HCT116 (cell line): Measurements from ENCODE around the gene NPL. TPM values are rescaled to one million over a fixed set of nuclear protein-coding genes. Genes with fewer than 3 reads are reported as not detected.

Experiments used
- ATAC-seq: fragments of 200-7000 bp; cut with Tn5 transposase; 2 replicates; pipeline ENCODE4 v1.9.1; 2020; ENCODE audit warnings: mild to moderate bottlenecking, moderate library complexity
- BruUV-seq: library from RNA; stranded (reverse); fragments of 400-500 nt; replicated peaks from 2 replicates; lab custom pipeline; 2021; lab: Mats Ljungman, UMichigan
- CTCF ChIA-PET: fragments of 300-600 bp; sonication (Branson Sonifier 250); formaldehyde crosslinking; loops from one replicate; lab custom pipeline; 2021; ENCODE audit warnings: antibody characterized with exemption; lab: Charles Lee
- POLR2A ChIA-PET: fragments of 300-600, 350-600 bp; sonication (Branson Sonifier 250); formaldehyde crosslinking; loops from one replicate; lab custom pipeline; 2021; ENCODE audit warnings: antibody characterized with exemption; lab: Charles Lee
- RAD21 ChIA-PET, 2 experiments: fragments of 300-600 bp; sonication (Branson Sonifier 250); formaldehyde crosslinking; loops; one replicate each; lab custom pipeline; 2023; ENCODE audit warnings: low total read pairs in 2 of 2; ENCODE audit not compliant: uncharacterized antibody in 2 of 2, unreplicated experiment in 2 of 2, low non-redundant PET in 1 of 2; lab: Charles Lee
- DNase-seq: peaks from one replicate; pipeline ENCODE4 v3.0.0-alpha.2; 2010; ENCODE audit warnings: low read depth, low spot score
- H2AFZ ChIP-seq: fragments of 200-600 bp; shearing (Covaris generic), sonication (generic); 2 replicates; pipeline ENCODE4 v1.6.1; 2017; ENCODE audit warnings: low read depth, mixed run types, mixed read lengths, antibody characterized with exemption, low read length; ENCODE audit not compliant: poor library complexity, severe bottlenecking
- H3K27ac ChIP-seq: 2 replicates; pipeline ENCODE4 v1.5.1; 2012; ENCODE audit warnings: low read depth, low read length
- H3K27me3 ChIP-seq: fragments of 200-600 bp; sonication (generic); 2 replicates; pipeline ENCODE4 v1.6.1; 2016; ENCODE audit warnings: mixed run types, low read length, mixed read lengths; ENCODE audit not compliant: insufficient read depth
- H3K36me3 ChIP-seq, 2 experiments: fragments of 200-500 bp in 1 of 2; fragments of 200-600 bp in 1 of 2; sonication (Bioruptor generic) in 1 of 2; sonication (generic) in 1 of 2; 2 replicates each; pipeline versions ENCODE4 v1.5.1 to v1.6.1; 2014 to 2016; ENCODE audit warnings: low read length in 2 of 2, inconsistent platforms in 1 of 2, mixed read lengths in 1 of 2, mixed run types in 1 of 2; ENCODE audit not compliant: insufficient read depth in 2 of 2, control insufficient read depth in 1 of 2
- H3K4me1 ChIP-seq, 2 experiments: fragments of 200-600 bp in 1 of 2; sonication (generic) in 1 of 2; 2 replicates each; pipeline versions ENCODE4 v1.5.1 to v1.6.1; 2012 to 2017; ENCODE audit warnings: low read length in 2 of 2, inconsistent platforms in 1 of 2, mild to moderate bottlenecking in 1 of 2, mixed read lengths in 1 of 2, mixed run types in 1 of 2, moderate library complexity in 1 of 2; ENCODE audit not compliant: insufficient read depth in 2 of 2, control insufficient read depth in 1 of 2
- H3K4me2 ChIP-seq: fragments of 200-600 bp; sonication (generic); 2 replicates; pipeline ENCODE4 v1.6.1; 2017; ENCODE audit warnings: mixed run types, low read length, mixed read lengths
- H3K4me3 ChIP-seq, 2 experiments: fragments of 200-600 bp in 1 of 2; sonication (generic) in 1 of 2; replicated peaks in 1 of 2; 2 replicates each; pipeline ENCODE4 v1.5.1; 2011 to 2016; ENCODE audit warnings: low read length in 2 of 2, control low read depth in 1 of 2, low read depth in 1 of 2, mild to moderate bottlenecking in 1 of 2, mixed read lengths in 1 of 2, mixed run types in 1 of 2
- H3K79me2 ChIP-seq: fragments of 200-600 bp; sonication (generic); 2 replicates; pipeline ENCODE4 v1.6.1; 2017; ENCODE audit warnings: mild to moderate bottlenecking, mixed run types, low read length, moderate library complexity, mixed read lengths; ENCODE audit not compliant: insufficient read depth
- H3K9ac ChIP-seq: fragments of 200-600 bp; sonication (generic); 2 replicates; pipeline ENCODE4 v1.6.1; 2016; ENCODE audit warnings: low read length, mixed read lengths
- H3K9me2 ChIP-seq: fragments of 200-600 bp; sonication (generic), shearing (Covaris generic); 2 replicates; pipeline ENCODE4 v1.6.1; 2017; ENCODE audit warnings: mixed run types, mild to moderate bottlenecking, moderate library complexity; ENCODE audit not compliant: insufficient read depth
- H3K9me3 ChIP-seq, 2 experiments: fragments of 200-500 bp in 1 of 2; fragments of 200-600 bp in 1 of 2; sonication (Bioruptor generic) in 1 of 2; sonication (generic) in 1 of 2; 2 replicates each; pipeline ENCODE4 v1.6.1; 2014 to 2017; ENCODE audit warnings: low read length in 2 of 2, mixed read lengths in 2 of 2, inconsistent platforms in 1 of 2, low read depth in 1 of 2, mild to moderate bottlenecking in 1 of 2, mixed run types in 1 of 2, moderate library complexity in 1 of 2; ENCODE audit not compliant: control insufficient read depth in 1 of 2, insufficient read depth in 1 of 2
- H4K20me1 ChIP-seq: fragments of 200-600 bp; sonication (generic), shearing (Covaris generic); 2 replicates; pipeline ENCODE4 v1.6.1; 2017; ENCODE audit warnings: mixed run types, mild to moderate bottlenecking, moderate library complexity; ENCODE audit not compliant: insufficient read depth
- CTCF ChIP-seq, 3 experiments: fragments of 200-600 bp in 1 of 3; sonication (generic) in 1 of 3; IDR thresholded peaks in 2 of 3; conservative IDR thresholded peaks in 1 of 3; 2 replicates each; pipeline ENCODE4 v1.5.1; 2012 to 2017; ENCODE audit warnings: low read depth in 2 of 3, low read length in 2 of 3, antibody characterized with exemption in 1 of 3, borderline replicate concordance in 1 of 3, control low read depth in 1 of 3, mild to moderate bottlenecking in 1 of 3, mixed read lengths in 1 of 3, mixed run types in 1 of 3, moderate library complexity in 1 of 3; ENCODE audit not compliant: insufficient read depth in 1 of 3
- EGR1 ChIP-seq: IDR thresholded peaks from 2 replicates; pipeline ENCODE4 v1.6.1; 2012; ENCODE audit warnings: low read depth
- ELF1 ChIP-seq: IDR thresholded peaks from 2 replicates; pipeline ENCODE4 v1.6.1; 2012; ENCODE audit warnings: low read depth, borderline replicate concordance
- MAX ChIP-seq: IDR thresholded peaks from 2 replicates; pipeline ENCODE4 v1.6.1; 2012
- POLR2A ChIP-seq: IDR thresholded peaks from 2 replicates; pipeline ENCODE4 v1.7.0; 2011; ENCODE audit warnings: borderline replicate concordance; ENCODE audit not compliant: insufficient read depth, insufficient read length; ENCODE audit errors: extremely low read depth
- RAD21 ChIP-seq: IDR thresholded peaks from 2 replicates; pipeline ENCODE4 v1.6.1; 2012; ENCODE audit warnings: low read depth, mild to moderate bottlenecking
- REST ChIP-seq: IDR thresholded peaks from 2 replicates; pipeline ENCODE4 v1.6.1; 2012; ENCODE audit warnings: low read depth
- TCF7L2 ChIP-seq: IDR thresholded peaks from 2 replicates; pipeline ENCODE4 v1.7.0; 2011; ENCODE audit warnings: borderline replicate concordance, inconsistent platforms; ENCODE audit not compliant: insufficient read depth, insufficient read length; ENCODE audit errors: extremely low read depth
- YY1 ChIP-seq: IDR thresholded peaks from 2 replicates; pipeline ENCODE4 v1.6.1; 2011; ENCODE audit warnings: low read length, low read depth, moderate library complexity, mild to moderate bottlenecking; ENCODE audit not compliant: insufficient replicate concordance; ENCODE audit errors: extremely low read depth
- ZFX ChIP-seq: fragments of 450-650 bp; IDR thresholded peaks from 2 replicates; pipeline ENCODE4 v1.6.1; 2017
- ZNF274 ChIP-seq: fragments of 200-500 bp; sonication (Bioruptor generic); IDR thresholded peaks from 2 replicates; pipeline ENCODE4 v1.6.1; 2014; ENCODE audit warnings: mild to moderate bottlenecking, low read depth, low read length, inconsistent platforms
- intact Hi-C: fragments of 100-400 bp; cut with micrococcal nuclease; formaldehyde crosslinking; loops from 2 replicates; pipeline ENCODE4 v1.10.0; 2022
- total RNA-seq: library from RNA; stranded (reverse); gene quantifications from one replicate; pipeline ENCODE4 v1.2.1, GENCODE V29; 2021; ENCODE audit not compliant: unreplicated experiment

NPL gene
- total RNA-seq, 1 experiment from 2014 or later: 0.39 TPM

GRCh38 chr1:182839209-182840066, 49.9 kb downstream of the NPL start, which contains the start of gene DHX9 (continued):
- peak; percentile 89 for TF ChIP-seq POLR2A
- no peak for TF ChIP-seq RAD21
- no peak for TF ChIP-seq TCF7L2
- TF ChIP-seq ZNF274: no peak
- TF ChIP-seq ZFX: peak; percentile 68

GRCh38 chr1:182841368-182841988, 51.9 kb downstream of the NPL start:
- ATAC-seq (no peak), DNase-seq (no peak)
- H3K9me2 ChIP-seq: no peaks in the 10 kb centered on the region
- H3K4me1 ChIP-seq: peaks cover 7 to 21% of the 10 kb centered on the region in 2 experiments; a peak in 3 of 4 replicates
- no peak overlapping the region for H2AFZ ChIP-seq
- H3K36me3 ChIP-seq: peaks cover 33 to 38% of the 10 kb centered on the region in 2 experiments
- H3K27ac ChIP-seq: no peak overlapping the region
- peak overlapping the region in 1 of 2 experiments; percentile 95; a peak in 1 of 4 replicates for H3K4me3 ChIP-seq
- H3K9me3 ChIP-seq: no peaks in the 10 kb centered on the region
- ChIA-PET POLR2A (no interaction called here), RAD21 (no interaction called here), CTCF (interaction anchor here (2.0 kb wide), 1 partner anchor 55 kb away, joined by 5 read pairs; no protein-coding TSS in a partner anchor)
- peak overlapping the region; percentile 94; the same call in 1 of the 2 replicates for H3K4me2 ChIP-seq
- no peak overlapping the region for H3K9ac ChIP-seq
- intact Hi-C loops: no loop called here
- TF ChIP-seq REST (no peak), YY1 (no peak), RAD21 (no peak), CTCF (IDR thresholded peaks at IDR 0.05 in 2 of 3, conservative IDR thresholded peaks at IDR 0.05 in 1 of 3; ENCODE audit: borderline replicate concordance in 1 of 3, insufficient read depth in 1 of 3, low read depth in 2 of 3, low read length in 2 of 3) (no peak), ELF1 (no peak), MAX (no peak), EGR1 (no peak)
- peaks cover 50% of the 10 kb centered on the region; the same call in 1 of the 2 replicates for H4K20me1 ChIP-seq
- BruUV-seq: TSS peak; percentile 31
- peaks cover 73% of the 10 kb centered on the region for H3K79me2 ChIP-seq
- no peaks in the 10 kb centered on the region for H3K27me3 ChIP-seq
